ENCODE data around the gene KRTAP5-1.

Gene KRTAP5-1

DNA sequence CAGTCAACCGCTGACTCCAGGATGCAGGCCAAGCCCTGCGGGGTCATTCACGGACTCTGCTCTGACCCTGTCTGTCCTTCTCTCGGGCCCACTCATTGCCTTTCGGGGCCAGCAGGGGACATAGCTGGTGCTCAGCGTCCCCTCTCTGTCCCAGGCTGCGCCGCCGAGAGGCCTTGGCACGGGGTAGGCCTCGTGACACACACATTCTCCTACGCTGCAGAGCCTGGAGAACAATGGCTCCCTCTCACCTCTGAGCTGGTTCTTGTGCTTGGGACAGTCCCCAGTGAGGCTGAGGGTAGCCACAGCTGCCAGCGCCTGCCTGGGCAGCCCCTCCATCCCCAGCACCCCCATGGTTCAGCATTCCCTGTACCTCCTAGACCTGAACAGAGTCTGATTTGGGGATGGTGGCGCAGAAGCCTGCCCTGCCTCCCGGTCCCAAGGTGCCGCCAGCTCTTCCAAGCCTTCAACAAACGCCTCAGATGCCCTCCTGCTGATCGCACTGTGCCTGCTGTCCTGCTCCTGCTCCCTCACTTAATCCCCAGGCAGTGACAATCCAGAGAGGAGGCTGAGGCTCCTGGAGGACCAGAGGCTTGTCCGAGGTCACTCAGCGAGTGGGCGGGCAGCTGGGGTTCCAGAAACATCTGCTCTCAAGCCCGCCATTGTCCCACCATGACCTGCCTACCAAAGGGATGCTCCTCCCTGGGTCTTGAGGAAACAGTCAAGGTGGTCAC lies 43.4 kb downstream of the KRTAP5-1 start:
- no peak for DNase-seq

GRCh38 chr11:1540074-1540473 lies 45.0 kb downstream of the KRTAP5-1 start:
- no peak for DNase-seq

GRCh38 chr11:1538153-1538552 lies 46.9 kb downstream of the KRTAP5-1 start:
- no peak for DNase-seq

- no peak for DNase-seq
Measured at GRCh38 chr11:1536065-1536843, 48.8 kb downstream of the KRTAP5-1 start.

GRCh38 chr11:1534682-1535081 lies 50.4 kb downstream of the KRTAP5-1 start:
- DNase-seq: no peak
